GM12878 (cell line): ENCODE data around the gene BNC2. TPM values are rescaled to one million over a fixed set of nuclear protein-coding genes. Genes with fewer than 3 reads are reported as not detected.

Experiments
- ATAC-seq: fragments of 200-7000 bp; cut with Tn5 transposase; 3 replicates; pipeline ENCODE4 v1.9.1; 2020; ENCODE audit warnings: mild to moderate bottlenecking, moderate library complexity
- BruUV-seq: library from RNA; stranded (reverse); fragments of 400-500 nt; replicated peaks from 2 replicates; lab custom pipeline; 2021; lab: Mats Ljungman, UMichigan
- CTCF ChIA-PET: fragments of 300-600 bp; sonication (Branson Sonifier 250); formaldehyde crosslinking; extraction: SDS; loops from one replicate; lab custom pipeline; 2021; ENCODE audit warnings: inconsistent platforms; lab: Yijun Ruan, JAX
- POLR2A ChIA-PET: fragments of 350-600 bp; formaldehyde crosslinking; extraction: SDS; loops from one replicate; lab custom pipeline; 2021; ENCODE audit warnings: inconsistent platforms; lab: Charles Lee
- RAD21 ChIA-PET: fragments of 300-600 bp; sonication (Branson Sonifier 250); formaldehyde crosslinking; loops from one replicate; lab custom pipeline; 2023; ENCODE audit warnings: antibody characterized with exemption; ENCODE audit not compliant: unreplicated experiment; lab: Charles Lee
- SMC1A ChIA-PET: fragments of 300-600 bp; sonication (Branson Sonifier 250); formaldehyde crosslinking; loops from one replicate; lab custom pipeline; 2023; ENCODE audit not compliant: unreplicated experiment, uncharacterized antibody; lab: Charles Lee
- DNase-seq: peaks from one replicate; pipeline ENCODE4 v3.0.0-alpha.2; 2011; ENCODE audit warnings: low read depth, low spot score
- FAIRE-seq: peaks from 3 replicates; lab custom pipeline; 2011; peaks lifted over from hg19 to GRCh38; lab: Jason Lieb, UNC
- H2AFZ ChIP-seq: 2 replicates; pipeline ENCODE4 v1.6.0; 2011; ENCODE audit warnings: low read depth, low read length, control low read depth; ENCODE audit not compliant: control insufficient read depth
- H3K27ac ChIP-seq: 2 replicates; pipeline ENCODE4 v1.5.1; 2011; ENCODE audit warnings: control low read depth; ENCODE audit not compliant: control insufficient read depth, insufficient read depth
- H3K27me3 ChIP-seq, 2 experiments: replicated peaks in 1 of 2; 2 replicates each; pipeline versions ENCODE4 v1.6.0 to v1.6.1; 2011; ENCODE audit warnings: low read length in 1 of 2; ENCODE audit not compliant: control insufficient read depth in 2 of 2, insufficient read depth in 2 of 2
- H3K36me3 ChIP-seq, 2 experiments: 2 replicates each; pipeline ENCODE4 v1.5.1; 2011; ENCODE audit warnings: low read length in 1 of 2; ENCODE audit not compliant: control insufficient read depth in 2 of 2, insufficient read depth in 2 of 2
- H3K4me1 ChIP-seq: 2 replicates; pipeline ENCODE4 v1.6.1; 2011; ENCODE audit warnings: mild to moderate bottlenecking, low read length, moderate library complexity, mixed read lengths; ENCODE audit not compliant: control insufficient read depth, insufficient read depth
- H3K4me2 ChIP-seq: 2 replicates; pipeline ENCODE4 v1.6.0; 2011; ENCODE audit warnings: control low read depth; ENCODE audit not compliant: control insufficient read depth, insufficient read depth
- H3K4me3 ChIP-seq: fragments of 200-600 bp; sonication (generic); 2 replicates; pipeline ENCODE4 v1.5.1; 2016
- H3K79me2 ChIP-seq: 2 replicates; pipeline ENCODE4 v1.6.0; 2011; ENCODE audit warnings: low read length; ENCODE audit not compliant: control insufficient read depth, insufficient read depth
- H3K9ac ChIP-seq: 2 replicates; pipeline ENCODE4 v1.8.0; 2011; ENCODE audit warnings: low read length, control low read depth, mixed read lengths; ENCODE audit not compliant: control insufficient read depth, insufficient read depth
- H3K9me3 ChIP-seq: replicated peaks from 3 replicates; pipeline ENCODE4 v1.5.1; 2011; ENCODE audit warnings: mild to moderate bottlenecking, low read length; ENCODE audit not compliant: control insufficient read depth, insufficient read depth
- H4K20me1 ChIP-seq: 2 replicates; pipeline ENCODE4 v1.6.0; 2011; ENCODE audit not compliant: control insufficient read depth, insufficient read depth
- ATF2 ChIP-seq: IDR thresholded peaks from 2 replicates; pipeline ENCODE4 v1.6.1; 2012; ENCODE audit warnings: low read length, inconsistent platforms
- BHLHE40 ChIP-seq, 2 experiments: fragments of 450-650 bp in 1 of 2; IDR thresholded peaks; 2 replicates each; pipeline ENCODE4 v1.6.1; 2011 to 2017; ENCODE audit warnings: low read depth in 2 of 2, borderline replicate concordance in 1 of 2, improper control_type of control experiment in 1 of 2, low read length in 1 of 2, mild to moderate bottlenecking in 1 of 2
- CBX5 ChIP-seq: sonication (generic); IDR thresholded peaks from 2 replicates; pipeline ENCODE4 v1.6.1; 2016; ENCODE audit warnings: low read depth, moderate library complexity, mild to moderate bottlenecking, inconsistent platforms
- CREB1 ChIP-seq: IDR thresholded peaks from 2 replicates; pipeline ENCODE4 v1.6.1; 2012; ENCODE audit warnings: low read depth, mild to moderate bottlenecking, inconsistent platforms
- CUX1 ChIP-seq: IDR thresholded peaks from 2 replicates; pipeline ENCODE4 v1.6.1; 2012; ENCODE audit warnings: improper control_type of control experiment, low read depth, low read length; ENCODE audit not compliant: insufficient replicate concordance
- HDAC2 ChIP-seq: fragments of 200-600 bp; sonication (generic); IDR thresholded peaks from 2 replicates; pipeline ENCODE4 v1.6.1; 2017
- IKZF2 ChIP-seq, 2 experiments: fragments of 450-650 bp; IDR thresholded peaks; 2 replicates each; pipeline ENCODE4 v1.6.1; 2017; ENCODE audit warnings: mild to moderate bottlenecking in 2 of 2, moderate library complexity in 2 of 2
- MYC ChIP-seq: IDR thresholded peaks from 2 replicates; pipeline ENCODE4 v1.6.1; 2011; ENCODE audit warnings: mild to moderate bottlenecking, low read length, moderate library complexity, inconsistent platforms; ENCODE audit not compliant: insufficient read depth, insufficient replicate concordance, insufficient read length, severe bottlenecking
- NFXL1 ChIP-seq: fragments of 450-650 bp; IDR thresholded peaks from 2 replicates; pipeline ENCODE4 v1.6.1; 2017; ENCODE audit warnings: antibody characterized with exemption, mild to moderate bottlenecking, borderline replicate concordance
- POLR2A ChIP-seq: IDR thresholded peaks from 2 replicates; pipeline ENCODE4 v1.6.1; 2011; ENCODE audit warnings: low read depth, mild to moderate bottlenecking, low read length
- SREBF1 ChIP-seq: IDR thresholded peaks from 2 replicates; pipeline ENCODE4 v1.6.1; 2012; ENCODE audit warnings: mild to moderate bottlenecking, low read length
- YBX1 ChIP-seq: fragments of 450-650 bp; IDR thresholded peaks from 2 replicates; pipeline ENCODE4 v1.6.1; 2016; ENCODE audit warnings: antibody characterized with exemption
- ZNF384 ChIP-seq: IDR thresholded peaks from 2 replicates; pipeline ENCODE4 v1.6.1; 2012; ENCODE audit warnings: low read depth, mild to moderate bottlenecking, low read length, improper control_type of control experiment, borderline replicate concordance
- WGBS: methylation state at CpG from one replicate; pipeline ENCODE4 v1.1.6; 2016; ENCODE audit warnings: low lambda C conversion rate; ENCODE audit not compliant: insufficient replicate concordance, insufficient coverage; ENCODE audit errors: missing lambda C conversion rate; 5-methylcytosine and 5-hydroxymethylcytosine counted together
- in situ Hi-C: fragments of 300-500 bp; cut with MboI; formaldehyde crosslinking; loops from 9 replicates; pipeline ENCODE4 v1.14.3; 2018; ENCODE audit warnings: mixed read lengths
- intact Hi-C: fragments of 100-400 bp; cut with micrococcal nuclease; formaldehyde crosslinking; loops from one replicate; pipeline ENCODE4 v1.14.2; 2022; ENCODE audit not compliant: unreplicated experiment
- polyA plus RNA-seq, 11 experiments: library from polyadenylated mRNA; depleted of rRNA in 4 of 11; unstranded in 6 of 11; stranded (reverse) in 5 of 11; fragments of >200 nt; fragmentation: Nextera tagmentation in 4 of 11; fragmentation: Illumina TruSeq in 1 of 11; extraction: Ambion mirVana in 4 of 11; extraction: Trizol in 1 of 11; gene quantifications; 1 replicate in 1 of 11; 2 replicates in 10 of 11; pipeline versions ENCODE4 v1.2.1 to v1.2.3, GENCODE V29; 2011 to 2016; ENCODE audit warnings: inconsistent platforms in 2 of 11, missing spikeins in 2 of 11, low read depth in 1 of 11
- total RNA-seq, 4 experiments: library from RNA; depleted of rRNA in 3 of 4; stranded (reverse); fragments of >200 nt in 3 of 4; fragmentation: Illumina TruSeq in 1 of 4; extraction: Trizol in 1 of 4; gene quantifications; 2 replicates each; pipeline versions ENCODE4 v1.2.1 to v1.2.3, GENCODE V29; 2013 to 2021
- TF ChIP-seq, protein P1 (sequence below): fragments of 450-650 bp; IDR thresholded peaks from 2 replicates; pipeline ENCODE4 v1.6.1; 2017; ENCODE audit warnings: borderline replicate concordance
- TF ChIP-seq, protein P2 (sequence below): IDR thresholded peaks from 2 replicates; pipeline ENCODE4 v1.6.1; 2011; ENCODE audit warnings: mild to moderate bottlenecking, low read depth, low read length, moderate library complexity; ENCODE audit not compliant: insufficient replicate concordance

BNC2 gene
- total and polyA plus RNA-seq, 10 of the 15 experiments (the other 5 are each of a cell fraction or from before 2014, with no cell fraction given): 0.05 to 14.5 (median 0.26) TPM

- BruUV-seq: no TSS peak
- 26% methylated on average over 2 of the region's 2 CpGs for WGBS
- TF ChIP-seq HDAC2: no peak
- TF ChIP-seq IKZF2 (IDR thresholded peaks at IDR 0.05): no peak
- no peak for TF ChIP-seq ZNF384
- no peak for TF ChIP-seq SREBF1
- TF ChIP-seq CBX5: no peak
- no peak for TF ChIP-seq CREB1
- no peak for TF ChIP-seq CUX1
- no peak for TF ChIP-seq MYC
- TF ChIP-seq ATF2: no peak
- TF ChIP-seq POLR2A: no peak
- TF ChIP-seq, protein P1, sequence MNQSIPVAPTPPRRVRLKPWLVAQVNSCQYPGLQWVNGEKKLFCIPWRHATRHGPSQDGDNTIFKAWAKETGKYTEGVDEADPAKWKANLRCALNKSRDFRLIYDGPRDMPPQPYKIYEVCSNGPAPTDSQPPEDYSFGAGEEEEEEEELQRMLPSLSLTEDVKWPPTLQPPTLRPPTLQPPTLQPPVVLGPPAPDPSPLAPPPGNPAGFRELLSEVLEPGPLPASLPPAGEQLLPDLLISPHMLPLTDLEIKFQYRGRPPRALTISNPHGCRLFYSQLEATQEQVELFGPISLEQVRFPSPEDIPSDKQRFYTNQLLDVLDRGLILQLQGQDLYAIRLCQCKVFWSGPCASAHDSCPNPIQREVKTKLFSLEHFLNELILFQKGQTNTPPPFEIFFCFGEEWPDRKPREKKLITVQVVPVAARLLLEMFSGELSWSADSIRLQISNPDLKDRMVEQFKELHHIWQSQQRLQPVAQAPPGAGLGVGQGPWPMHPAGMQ: no peak
- TF ChIP-seq, protein P2, sequence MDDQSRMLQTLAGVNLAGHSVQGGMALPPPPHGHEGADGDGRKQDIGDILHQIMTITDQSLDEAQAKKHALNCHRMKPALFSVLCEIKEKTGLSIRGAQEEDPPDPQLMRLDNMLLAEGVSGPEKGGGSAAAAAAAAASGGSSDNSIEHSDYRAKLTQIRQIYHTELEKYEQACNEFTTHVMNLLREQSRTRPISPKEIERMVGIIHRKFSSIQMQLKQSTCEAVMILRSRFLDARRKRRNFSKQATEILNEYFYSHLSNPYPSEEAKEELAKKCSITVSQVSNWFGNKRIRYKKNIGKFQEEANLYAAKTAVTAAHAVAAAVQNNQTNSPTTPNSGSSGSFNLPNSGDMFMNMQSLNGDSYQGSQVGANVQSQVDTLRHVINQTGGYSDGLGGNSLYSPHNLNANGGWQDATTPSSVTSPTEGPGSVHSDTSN: no peak
- TF ChIP-seq YBX1: no peak
- no peak for TF ChIP-seq NFXL1
- no peak for TF ChIP-seq BHLHE40 (IDR thresholded peaks at IDR 0.05; ENCODE audit: borderline replicate concordance in 1 of 2, low read depth in 2 of 2, low read length in 1 of 2)
Observed at GRCh38 chr9:16752601-16753000, 117.9 kb downstream of the BNC2 start.

More at GRCh38 chr9:16752601-16753000, 117.9 kb downstream of the BNC2 start:
- ChIA-PET CTCF (no interaction called here), RAD21 (no interaction called here), POLR2A (no interaction called here), SMC1A (interaction anchor here (1.0 to 1.5 kb wide), 2 partner anchors 10 to 13 kb away, joined by 3 read pairs; no protein-coding TSS in a partner anchor)
- DNase-seq (no peak), FAIRE-seq (no peak), ATAC-seq (no peak)
- H3K36me3 ChIP-seq: no peaks in the 10 kb centered on the region
- H4K20me1 ChIP-seq: no peaks in the 10 kb centered on the region
- H3K27ac ChIP-seq: no peak overlapping the region
- no peak overlapping the region for H2AFZ ChIP-seq
- no peaks in the 10 kb centered on the region for H3K4me1 ChIP-seq
- no peak overlapping the region for H3K9ac ChIP-seq
- H3K4me2 ChIP-seq: no peak overlapping the region
- H3K79me2 ChIP-seq: no peaks in the 10 kb centered on the region
- in situ Hi-C loops (no loop called here), intact Hi-C loops (loop anchor here (5.0 kb wide), 1 partner anchor 370 kb away; no protein-coding TSS in a partner anchor)
- H3K9me3 ChIP-seq: no peaks in the 10 kb centered on the region
- no peak overlapping the region for H3K4me3 ChIP-seq
- H3K27me3 ChIP-seq: no peaks in the 10 kb centered on the region
